ENCODE data around the gene EHD2. TPM values are rescaled to one million over a fixed set of nuclear protein-coding genes. Genes with fewer than 3 reads are reported as not detected.
"Not testable (repeated sequence)": the region's sequence is repeated elsewhere in the genome, so short reads cannot be mapped to it uniquely, and the experiment has no call there.

EHD2 gene
- total and polyA plus RNA-seq, 2 experiments from 2014 or later, result 163 to 498 TPM

GRCh38 chr19:47776568-47776967, 63.3 kb downstream of the EHD2 start:
- Histone ChIP-seq H3K27ac (no peak overlapping the region), H3F3A (ENCODE audit: insufficient read depth) (0 out of 2 replicates have a peak, but pooled peaks cover 5% of the 10 kb centered on the region), H4K20me1 (ENCODE audit: insufficient read depth) (peaks cover 5% of the 10 kb centered on the region; the same call in 1 of the 2 replicates), H3K9me2 (ENCODE audit: insufficient read depth) (no peaks in the 10 kb centered on the region), H3K4me3 (no peak overlapping the region), H3K36me3 (ENCODE audit: low read depth) (no peaks in the 10 kb centered on the region; the same call in 1 of the 2 replicates), H2AFZ (no peak overlapping the region), H3K9ac (no peak overlapping the region), H3K27me3 (replicated peaks; ENCODE audit: insufficient read depth) (no peaks in the 10 kb centered on the region), H3K4me1 (ENCODE audit: insufficient read depth) (no peaks in the 10 kb centered on the region), H3K9me3 (ENCODE audit: low read depth) (no peaks in the 10 kb centered on the region), H3K79me2 (ENCODE audit: insufficient read depth) (peaks cover 40% of the 10 kb centered on the region), H3K4me2 (ENCODE audit: unreplicated experiment) (no peak overlapping the region)
- TF ChIP-seq EZH2phosphoT487 (IDR thresholded peaks at IDR 0.05; ENCODE audit: insufficient read depth, low read depth) (no peak), EZH2 (IDR thresholded peaks at IDR 0.05; ENCODE audit: insufficient read depth, poor library complexity, severe bottlenecking) (no peak)
- no peak for DNase-seq
- whole genome bisulfite sequencing, 2 experiments (ENCODE audit: low coverage in 1 of 2, low lambda C conversion rate in 2 of 2, missing lambda C conversion rate in 2 of 2), result 92 to 94% methylated on average over 4 of the region's 4 CpGs
- in situ Hi-C loops (cut with MboI), result no loop called here

- H3K4me2 ChIP-seq (ENCODE audit: unreplicated experiment), result peak overlapping the region; percentile 79
- peak overlapping the region; percentile 93 for H2AFZ ChIP-seq
- H3K9me3 ChIP-seq (ENCODE audit: low read depth); in situ Hi-C loops (cut with MboI); H3K4me1 ChIP-seq (ENCODE audit: insufficient read depth); H3K36me3 ChIP-seq (ENCODE audit: low read depth); H4K20me1 ChIP-seq (ENCODE audit: insufficient read depth); H3K9me2 ChIP-seq (ENCODE audit: insufficient read depth); DNase-seq; H3K27me3 ChIP-seq (replicated peaks; ENCODE audit: insufficient read depth): not testable (repeated sequence)
- 0 out of 2 replicates have a peak, but pooled peaks cover 13% of the 10 kb centered on the region for H3F3A ChIP-seq (ENCODE audit: insufficient read depth)
- H3K27ac ChIP-seq, result peak overlapping the region; percentile 77; the same call in 1 of the 2 replicates
- H3K9ac ChIP-seq, result peak overlapping the region; percentile 93
- 60 to 62% methylated on average over 23 of the region's 23 CpGs for WGBS, 2 experiments (ENCODE audit: low coverage in 1 of 2, low lambda C conversion rate in 2 of 2, missing lambda C conversion rate in 2 of 2)
- H3K79me2 ChIP-seq (ENCODE audit: insufficient read depth), result peaks cover 42% of the 10 kb centered on the region
- H3K4me3 ChIP-seq, result peak overlapping the region; percentile 96
Observed at GRCh38 chr19:47777245-47778048, 64.2 kb downstream of the EHD2 start.

- Histone ChIP-seq H3K79me2 (ENCODE audit: insufficient read depth) (peaks cover 42% of the 10 kb centered on the region), H3K27me3 (replicated peaks; ENCODE audit: insufficient read depth) (no peaks in the 10 kb centered on the region), H3K4me1 (ENCODE audit: insufficient read depth) (no peaks in the 10 kb centered on the region), H3K9me2 (ENCODE audit: insufficient read depth) (no peaks in the 10 kb centered on the region), H2AFZ (peak within 1 kb of the TSS; percentile 93), H3F3A (ENCODE audit: insufficient read depth) (0 out of 2 replicates have a peak, but pooled peaks cover 13% of the 10 kb centered on the region), H4K20me1 (ENCODE audit: insufficient read depth) (peaks cover 6% of the 10 kb centered on the region; the same call in 1 of the 2 replicates), H3K4me3 (peak within 1 kb of the TSS; percentile 96), H3K4me2 (ENCODE audit: unreplicated experiment) (peak within 1 kb of the TSS; percentile 79), H3K9me3 (ENCODE audit: low read depth) (no peaks in the 10 kb centered on the region), H3K27ac (peak within 1 kb of the TSS; percentile 77), H3K36me3 (ENCODE audit: low read depth) (peaks cover 7% of the 10 kb centered on the region; the same call in 1 of the 2 replicates), H3K9ac (peak within 1 kb of the TSS; percentile 93)
- TF ChIP-seq EZH2 (IDR thresholded peaks at IDR 0.05; ENCODE audit: insufficient read depth, poor library complexity, severe bottlenecking), result no peak
- TF ChIP-seq EZH2phosphoT487 (IDR thresholded peaks at IDR 0.05; ENCODE audit: insufficient read depth, low read depth), result no peak
- peak; percentile 75 for DNase-seq
- in situ Hi-C loops (cut with MboI), result no loop called here
- WGBS, 2 experiments (ENCODE audit: low coverage in 1 of 2, low lambda C conversion rate in 2 of 2, missing lambda C conversion rate in 2 of 2), result 1 to 3% methylated on average over 29 to 48 of the region's 65 CpGs
Observed at GRCh38 chr19:47778049-47778953, 65.1 kb downstream of the EHD2 start, which contains the start of gene SELENOW. TSS of gene SELENOW (plus strand) at chr19:47778703. CDS start at chr19:47778786, 83 bp downstream.

DNA sequence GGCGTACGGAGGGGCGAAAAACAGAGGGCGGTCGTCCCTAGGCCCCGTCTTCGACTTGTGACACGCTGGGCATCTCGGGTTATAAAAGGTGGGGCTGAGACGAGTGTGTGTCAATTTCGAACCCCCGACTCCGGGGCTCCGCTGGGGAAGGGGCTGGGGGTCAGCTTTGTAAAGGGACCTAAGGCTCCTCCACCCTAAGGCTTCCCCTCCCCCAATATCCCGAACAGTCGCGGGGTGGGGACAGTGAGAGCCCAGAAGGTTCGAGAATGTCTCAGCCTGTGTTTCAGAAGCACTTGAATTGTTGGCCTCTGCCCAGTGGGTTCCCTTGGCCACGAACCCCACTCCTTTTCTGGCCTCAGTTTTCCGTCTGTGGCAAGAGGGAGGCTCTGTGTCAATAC, 65.7 kb downstream of the EHD2 start:
- Histone ChIP-seq H3K27me3 (replicated peaks; ENCODE audit: insufficient read depth) (no peaks in the 10 kb centered on the region), H3K9ac (peak overlapping the region; percentile 93), H4K20me1 (ENCODE audit: insufficient read depth) (peaks cover 6% of the 10 kb centered on the region; the same call in 1 of the 2 replicates), H3K4me1 (ENCODE audit: insufficient read depth) (no peaks in the 10 kb centered on the region), H3K9me2 (ENCODE audit: insufficient read depth) (no peaks in the 10 kb centered on the region), H3K36me3 (ENCODE audit: low read depth) (peaks cover 7% of the 10 kb centered on the region; the same call in 1 of the 2 replicates), H3K79me2 (ENCODE audit: insufficient read depth) (peaks cover 46% of the 10 kb centered on the region), H3K27ac (no peak overlapping the region; the same call in 1 of the 2 replicates), H3F3A (ENCODE audit: insufficient read depth) (0 out of 2 replicates have a peak, but pooled peaks cover 13% of the 10 kb centered on the region), H3K4me3 (peak overlapping the region; percentile 96), H3K4me2 (ENCODE audit: unreplicated experiment) (peak overlapping the region; percentile 79), H3K9me3 (ENCODE audit: low read depth) (no peaks in the 10 kb centered on the region), H2AFZ (peak overlapping the region; percentile 93)
- in situ Hi-C loops (cut with MboI), result no loop called here
- TF ChIP-seq EZH2phosphoT487 (IDR thresholded peaks at IDR 0.05; ENCODE audit: insufficient read depth, low read depth), result no peak
- peak; percentile 58 for DNase-seq
- 0 to 2% methylated on average over 10 to 20 of the region's 20 CpGs for WGBS, 2 experiments (ENCODE audit: low coverage in 1 of 2, low lambda C conversion rate in 2 of 2, missing lambda C conversion rate in 2 of 2)
